Measurements from ENCODE around the gene POC1B.

POC1B gene

DNA sequence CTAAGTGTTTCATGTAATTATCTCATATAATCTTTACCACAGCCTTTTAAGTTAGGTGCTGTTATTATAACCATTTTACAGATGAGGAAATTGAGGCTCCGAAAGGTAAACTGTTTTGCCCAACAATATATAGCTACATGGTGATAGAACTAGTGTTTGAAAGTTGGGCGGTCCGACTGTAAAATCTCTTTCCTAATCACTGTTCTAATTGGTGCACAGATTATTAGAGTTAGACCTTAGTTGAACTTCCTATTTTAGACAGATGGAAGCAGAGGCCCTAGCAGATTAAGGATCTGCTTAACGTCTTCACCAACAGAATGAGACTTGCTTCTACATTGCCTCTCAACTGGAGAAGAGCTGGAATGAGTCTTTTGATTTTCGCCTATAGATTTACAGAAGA lies 143.5 kb downstream of the POC1B start:
- Histone ChIP-seq H3K9me3 (ENCODE audit: low read depth, low read length) (no peaks in the 10 kb centered on the region), H3K36me3 (ENCODE audit: insufficient read depth, low read length) (no peaks in the 10 kb centered on the region), H3K27ac (no peak overlapping the region), H3K4me3 (no peak overlapping the region), H3K9ac (ENCODE audit: insufficient read length) (no peak overlapping the region)
- DNase-seq (ENCODE audit: low read depth, low spot score), result no peak
- TF ChIP-seq POLR2AphosphoS5 (IDR thresholded peaks at IDR 0.05; ENCODE audit: borderline replicate concordance, low read depth, low read length) (no peak), EZH2 (IDR thresholded peaks at IDR 0.05) (no peak), FOXP2 (optimal IDR thresholded peaks at IDR 0.05; ENCODE audit: control extremely low read depth, extremely low read length, insufficient read depth) (no peak)

DNA sequence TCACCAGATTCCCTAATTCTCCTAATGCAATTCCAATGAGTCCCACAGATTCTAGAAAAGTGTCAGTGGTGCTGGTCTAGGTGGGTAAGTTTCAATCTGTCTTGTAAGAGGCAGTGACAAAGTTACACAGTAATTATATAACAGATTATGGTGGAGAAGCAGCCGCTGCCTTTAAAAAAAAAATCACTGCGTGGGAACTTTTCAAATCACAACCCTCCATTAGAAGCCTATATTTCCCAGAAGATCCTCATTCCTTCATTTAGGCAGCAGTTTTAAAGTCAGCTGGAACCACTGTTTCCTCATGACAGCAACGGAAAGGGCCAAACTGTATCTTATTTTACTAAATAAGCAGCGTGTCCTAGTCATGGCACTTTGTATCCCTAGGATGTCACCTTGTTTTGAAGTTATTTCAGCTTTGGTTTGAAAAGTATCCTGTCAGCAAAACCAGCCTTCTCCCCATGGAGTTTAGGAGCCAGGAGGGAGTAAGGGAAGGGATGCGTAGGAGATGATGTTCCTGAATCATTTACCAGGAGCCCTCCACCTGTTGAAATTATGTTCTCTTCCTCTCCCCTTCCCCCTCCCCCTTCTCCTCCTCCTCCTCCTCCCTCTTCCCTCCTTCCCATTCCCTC lies 145.9 kb downstream of the POC1B start:
- no peak overlapping the region for H3K9ac ChIP-seq (ENCODE audit: insufficient read length)
- H3K9me3 ChIP-seq (ENCODE audit: low read depth, low read length), result no peaks in the 10 kb centered on the region

DNA sequence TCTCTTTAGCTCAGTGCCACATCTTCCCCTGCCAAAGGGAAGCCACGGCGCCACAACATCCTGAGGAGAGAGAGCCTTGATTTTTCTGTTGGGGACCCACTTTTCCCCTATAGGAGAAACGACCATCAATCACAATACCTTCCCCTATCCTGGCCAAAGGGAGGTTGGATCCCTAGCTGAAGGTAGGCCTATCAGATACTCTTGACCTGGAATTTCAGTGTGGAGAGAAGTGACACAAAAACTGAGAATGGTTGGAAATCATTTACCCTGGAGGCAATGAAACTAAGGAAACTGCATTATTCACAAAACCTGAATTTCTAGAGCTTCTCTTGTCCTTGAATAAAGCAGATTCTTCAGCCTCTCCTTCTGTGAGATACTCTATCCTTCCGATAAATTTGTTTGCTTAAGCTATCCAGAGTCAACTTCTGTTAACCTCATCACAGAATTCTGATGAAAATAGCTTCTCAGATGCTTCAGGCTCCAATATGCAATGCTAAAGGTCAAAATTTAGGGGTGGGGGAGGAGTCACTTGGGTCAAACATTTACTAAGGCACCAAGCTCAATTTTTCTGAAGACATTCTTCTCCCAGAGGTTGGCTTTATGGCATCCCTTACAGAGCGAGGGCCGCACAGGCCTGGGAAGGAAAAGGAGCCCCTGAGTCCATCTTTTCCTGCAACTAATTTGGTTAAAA lies 146.6 kb downstream of the POC1B start:
- DNase-seq (ENCODE audit: low read depth, low spot score), result no peak
- Histone ChIP-seq H3K9me3 (ENCODE audit: low read depth, low read length) (no peaks in the 10 kb centered on the region), H3K27ac (no peak overlapping the region), H3K36me3 (ENCODE audit: insufficient read depth, low read length) (no peaks in the 10 kb centered on the region), H3K4me3 (no peak overlapping the region), H3K9ac (ENCODE audit: insufficient read length) (no peak overlapping the region)
- TF ChIP-seq EZH2 (IDR thresholded peaks at IDR 0.05), result no peak
- TF ChIP-seq POLR2AphosphoS5 (IDR thresholded peaks at IDR 0.05; ENCODE audit: borderline replicate concordance, low read depth, low read length), result no peak

More for the DNA sequence above, 145.9 kb downstream of the POC1B start:
- no peaks in the 10 kb centered on the region for H3K36me3 ChIP-seq (ENCODE audit: insufficient read depth, low read length)
- H3K27ac ChIP-seq, result no peak overlapping the region
- H3K4me3 ChIP-seq, result no peak overlapping the region
- DNase-seq (ENCODE audit: low read depth, low spot score), result no peak
- TF ChIP-seq FOXP2 (optimal IDR thresholded peaks at IDR 0.05; ENCODE audit: control extremely low read depth, extremely low read length, insufficient read depth) (no peak), EZH2 (IDR thresholded peaks at IDR 0.05) (no peak), POLR2AphosphoS5 (IDR thresholded peaks at IDR 0.05; ENCODE audit: borderline replicate concordance, low read depth, low read length) (no peak)

DNA sequence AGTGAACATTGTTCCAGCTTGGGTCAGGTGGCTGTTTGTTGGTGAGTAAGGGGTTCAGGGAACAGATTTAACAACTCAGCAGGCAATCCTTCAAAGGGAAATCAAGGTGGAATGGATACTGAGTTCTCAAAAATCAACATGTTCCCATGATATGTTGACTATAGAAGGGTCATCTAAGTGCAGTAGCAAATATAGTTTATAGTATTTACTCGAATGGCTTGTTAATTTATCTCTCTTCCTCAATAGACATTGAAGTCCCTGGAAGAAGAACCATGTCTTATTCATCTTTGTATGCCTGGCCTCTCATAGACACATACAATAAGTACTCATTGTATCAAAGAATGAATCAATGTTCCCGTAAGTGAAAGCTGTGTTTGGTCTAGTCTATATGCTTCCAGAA lies 149.0 kb downstream of the POC1B start:
- Histone ChIP-seq H3K9me3 (ENCODE audit: low read depth, low read length) (no peaks in the 10 kb centered on the region), H3K27ac (no peak overlapping the region), H3K4me3 (no peak overlapping the region), H3K9ac (ENCODE audit: insufficient read length) (no peak overlapping the region), H3K36me3 (ENCODE audit: insufficient read depth, low read length) (no peaks in the 10 kb centered on the region)
- TF ChIP-seq FOXP2 (optimal IDR thresholded peaks at IDR 0.05; ENCODE audit: control extremely low read depth, extremely low read length, insufficient read depth) (no peak), POLR2AphosphoS5 (IDR thresholded peaks at IDR 0.05; ENCODE audit: borderline replicate concordance, low read depth, low read length) (no peak), EZH2 (IDR thresholded peaks at IDR 0.05) (no peak)
- DNase-seq (ENCODE audit: low read depth, low spot score), result no peak

DNA sequence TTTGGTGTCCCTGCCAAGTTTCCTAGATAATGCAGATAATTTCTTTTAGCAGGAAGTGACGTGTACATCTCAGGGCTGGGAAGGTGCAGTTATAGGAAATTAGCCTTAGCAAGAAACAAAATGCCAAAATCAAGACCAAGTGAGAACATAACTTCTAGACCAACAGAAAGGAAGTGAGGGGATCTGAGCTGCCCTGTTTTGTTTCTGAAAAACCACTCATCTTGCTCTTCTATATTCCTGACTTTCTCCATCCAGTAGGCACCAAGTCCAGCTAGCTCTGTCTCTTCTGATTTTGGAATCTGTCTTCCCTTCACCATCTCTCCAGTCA lies 149.7 kb downstream of the POC1B start:
- no peaks in the 10 kb centered on the region for H3K36me3 ChIP-seq (ENCODE audit: insufficient read depth, low read length)
- H3K4me3 ChIP-seq, result no peak overlapping the region
- TF ChIP-seq FOXP2 (optimal IDR thresholded peaks at IDR 0.05; ENCODE audit: control extremely low read depth, extremely low read length, insufficient read depth) (no peak), EZH2 (IDR thresholded peaks at IDR 0.05) (no peak), POLR2AphosphoS5 (IDR thresholded peaks at IDR 0.05; ENCODE audit: borderline replicate concordance, low read depth, low read length) (no peak)
- H3K9me3 ChIP-seq (ENCODE audit: low read depth, low read length), result no peaks in the 10 kb centered on the region
- no peak for DNase-seq (ENCODE audit: low read depth, low spot score)
- H3K9ac ChIP-seq (ENCODE audit: insufficient read length), result no peak overlapping the region
- H3K27ac ChIP-seq, result no peak overlapping the region

DNA sequence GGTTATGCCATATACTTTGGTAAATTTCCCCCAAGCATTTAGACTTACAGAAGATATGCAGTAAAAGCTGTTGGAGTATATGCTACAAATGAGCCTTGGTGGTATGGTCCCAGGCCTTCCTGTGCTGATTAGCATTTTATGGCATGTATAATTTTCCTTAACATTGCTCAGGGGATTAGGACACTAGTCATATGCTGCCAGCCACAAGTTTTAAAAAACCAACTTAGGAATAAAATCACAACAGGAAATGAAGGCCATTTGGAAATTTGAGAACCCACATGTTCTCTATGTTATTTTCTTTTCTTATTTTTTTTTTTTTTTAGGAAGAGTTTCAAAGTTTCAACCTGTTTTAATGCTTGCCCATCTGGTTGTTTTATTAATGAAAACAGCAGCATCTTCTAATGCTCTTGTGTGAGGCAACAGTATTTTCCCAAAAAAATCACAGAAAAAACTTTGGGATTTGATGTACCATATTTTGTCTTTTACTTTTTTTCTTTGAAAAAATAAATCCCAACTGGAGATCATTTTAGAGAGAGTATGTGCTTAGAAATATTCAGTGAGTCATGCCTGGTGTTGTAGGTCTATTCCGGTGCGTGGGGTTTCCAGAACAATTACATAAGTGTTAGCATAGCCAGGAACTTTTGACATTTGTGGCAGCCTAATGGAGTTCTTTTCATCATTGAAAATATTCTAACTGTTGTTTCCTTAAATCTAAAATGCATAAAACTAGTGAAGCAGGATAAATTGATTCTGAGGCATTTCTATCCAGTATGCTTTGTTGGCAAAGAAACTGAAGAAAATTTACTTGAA lies 151.9 kb downstream of the POC1B start:
- H3K9ac ChIP-seq (ENCODE audit: insufficient read length), result no peak overlapping the region

DNA sequence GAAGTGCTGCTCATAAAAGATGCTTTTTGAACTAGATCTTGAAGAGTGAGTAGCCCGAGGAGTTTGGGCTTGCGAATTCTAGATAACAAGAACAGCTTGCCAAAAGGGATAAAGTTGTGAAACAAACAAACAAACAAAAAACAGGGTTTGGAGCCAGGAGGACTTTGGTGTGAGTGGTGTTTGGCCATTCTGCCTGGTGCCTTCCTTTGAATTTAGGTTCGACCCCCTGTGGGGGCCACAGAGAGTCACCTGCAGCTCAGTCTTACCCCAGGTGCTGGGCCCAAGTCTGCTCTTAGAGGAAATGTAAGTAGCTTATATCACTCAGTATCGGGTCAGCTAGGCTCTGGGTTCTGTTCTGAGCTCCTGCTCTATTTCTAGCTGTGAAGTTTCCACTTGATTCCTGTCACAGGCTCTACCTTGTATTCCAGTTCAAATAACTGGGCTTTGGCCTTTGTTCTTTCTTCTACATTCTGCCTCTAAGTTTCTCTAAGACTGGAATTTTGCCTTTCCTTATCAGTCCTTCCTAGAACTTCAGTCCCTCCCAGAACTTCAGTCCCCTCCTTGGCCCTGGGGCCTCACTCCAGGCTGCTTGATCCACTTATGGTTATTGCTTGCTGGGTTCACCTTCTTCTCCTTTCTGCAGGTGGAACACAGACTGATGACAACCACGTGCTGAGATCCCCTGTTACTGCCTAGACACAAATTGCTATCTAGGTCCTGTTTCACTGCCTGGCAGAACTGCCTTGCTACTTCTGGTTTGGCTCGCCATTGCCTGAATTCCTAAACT lies 153.1 kb downstream of the POC1B start:
- no peak overlapping the region for H3K4me3 ChIP-seq
- no peak for TF ChIP-seq POLR2AphosphoS5 (IDR thresholded peaks at IDR 0.05; ENCODE audit: borderline replicate concordance, low read depth, low read length)
- no peak for TF ChIP-seq EZH2 (IDR thresholded peaks at IDR 0.05)
- TF ChIP-seq FOXP2 (optimal IDR thresholded peaks at IDR 0.05; ENCODE audit: control extremely low read depth, extremely low read length, insufficient read depth), result no peak
- H3K9ac ChIP-seq (ENCODE audit: insufficient read length), result no peak overlapping the region
- no peak for DNase-seq (ENCODE audit: low read depth, low spot score)
- H3K27ac ChIP-seq, result no peak overlapping the region
- H3K36me3 ChIP-seq (ENCODE audit: insufficient read depth, low read length), result no peaks in the 10 kb centered on the region
- no peaks in the 10 kb centered on the region for H3K9me3 ChIP-seq (ENCODE audit: low read depth, low read length)

More for the DNA sequence above, 151.9 kb downstream of the POC1B start:
- peak overlapping the region; percentile 69; the same call in 1 of the 2 replicates for H3K27ac ChIP-seq
- H3K9me3 ChIP-seq (ENCODE audit: low read depth, low read length), result no peaks in the 10 kb centered on the region
- peak; percentile 79 for DNase-seq (ENCODE audit: low read depth, low spot score)
- H3K4me3 ChIP-seq, result peak overlapping the region; percentile 47
- no peaks in the 10 kb centered on the region for H3K36me3 ChIP-seq (ENCODE audit: insufficient read depth, low read length)
- TF ChIP-seq EZH2 (IDR thresholded peaks at IDR 0.05) (no peak), FOXP2 (optimal IDR thresholded peaks at IDR 0.05; ENCODE audit: control extremely low read depth, extremely low read length, insufficient read depth) (no peak), POLR2AphosphoS5 (IDR thresholded peaks at IDR 0.05; ENCODE audit: borderline replicate concordance, low read depth, low read length) (no peak; the same call in 1 of the 2 replicates)

DNA sequence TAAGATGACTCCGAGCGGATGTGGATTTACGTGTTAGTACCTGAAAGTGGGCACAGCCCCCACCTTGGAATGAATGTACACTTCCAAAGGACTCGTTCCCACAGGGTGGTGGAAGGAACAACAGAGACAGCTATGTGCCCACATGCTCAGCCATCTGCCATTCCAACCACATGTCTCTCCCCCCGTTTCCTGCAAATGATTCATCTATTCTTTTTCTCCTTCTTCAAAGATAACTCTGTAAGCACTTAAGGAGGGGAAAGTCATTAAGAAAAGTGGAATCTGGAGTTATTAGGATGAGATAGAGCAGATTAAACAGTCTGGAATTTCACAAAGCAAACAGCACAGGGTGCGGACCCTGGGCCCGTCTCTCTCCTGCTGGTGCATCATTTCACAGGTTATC lies 155.0 kb downstream of the POC1B start:
- no peak overlapping the region for H3K9ac ChIP-seq (ENCODE audit: insufficient read length)
- no peak for DNase-seq (ENCODE audit: low read depth, low spot score)
- no peak overlapping the region for H3K4me3 ChIP-seq
- no peaks in the 10 kb centered on the region for H3K36me3 ChIP-seq (ENCODE audit: insufficient read depth, low read length)
- no peak overlapping the region for H3K27ac ChIP-seq
- H3K9me3 ChIP-seq (ENCODE audit: low read depth, low read length), result no peaks in the 10 kb centered on the region
- no peak for TF ChIP-seq FOXP2 (optimal IDR thresholded peaks at IDR 0.05; ENCODE audit: control extremely low read depth, extremely low read length, insufficient read depth)
- no peak for TF ChIP-seq POLR2AphosphoS5 (IDR thresholded peaks at IDR 0.05; ENCODE audit: borderline replicate concordance, low read depth, low read length)
- TF ChIP-seq EZH2 (IDR thresholded peaks at IDR 0.05), result no peak
